Hepatocyte (in vitro differentiated cells): Measurements from ENCODE around the gene LHX6. TPM values are rescaled to one million over a fixed set of nuclear protein-coding genes. Genes with fewer than 3 reads are reported as not detected.

Experiments used
- DNase-seq: peaks from one replicate; pipeline ENCODE4 v3.0.0-alpha.2; 2016; ENCODE audit warnings: low spot score
- H2AFZ ChIP-seq: fragments of 200-600 bp; sonication (generic); 2 replicates; pipeline ENCODE4 v1.6.0; 2016; ENCODE audit warnings: antibody characterized with exemption, mild to moderate bottlenecking
- H3K27ac ChIP-seq: fragments of 200-600 bp; sonication (generic); 2 replicates; pipeline ENCODE4 v1.5.1; 2016; ENCODE audit warnings: mild to moderate bottlenecking
- H3K27me3 ChIP-seq: fragments of 200-600 bp; sonication (generic); 2 replicates; pipeline ENCODE4 v1.6.1; 2016
- H3K36me3 ChIP-seq: fragments of 200-600 bp; sonication (generic); replicated peaks from 2 replicates; pipeline ENCODE4 v1.5.1; 2016; ENCODE audit warnings: low read depth; ENCODE audit not compliant: insufficient read depth
- H3K4me1 ChIP-seq: fragments of 200-600 bp; sonication (generic); 2 replicates; pipeline ENCODE4 v1.5.1; 2016; ENCODE audit warnings: mild to moderate bottlenecking, moderate library complexity; ENCODE audit not compliant: insufficient read depth
- H3K4me2 ChIP-seq: fragments of 200-600 bp; sonication (generic); 2 replicates; pipeline ENCODE4 v1.6.0; 2016
- H3K4me3 ChIP-seq: fragments of 200-600 bp; sonication (generic); 2 replicates; pipeline ENCODE4 v1.5.1; 2016; ENCODE audit warnings: mild to moderate bottlenecking
- H3K79me2 ChIP-seq: fragments of 200-600 bp; sonication (generic); 2 replicates; pipeline ENCODE4 v1.6.0; 2017; ENCODE audit warnings: mild to moderate bottlenecking
- H3K9me2 ChIP-seq: fragments of 200-600 bp; sonication (generic); replicated peaks from 2 replicates; pipeline ENCODE4 v1.6.0; 2017; ENCODE audit warnings: mild to moderate bottlenecking; ENCODE audit not compliant: insufficient read depth
- H3K9me3 ChIP-seq: fragments of 200-600 bp; sonication (generic); 2 replicates; pipeline ENCODE4 v1.5.1; 2016; ENCODE audit warnings: low read depth, mild to moderate bottlenecking
- H4K20me1 ChIP-seq: fragments of 200-600 bp; sonication (generic); 2 replicates; pipeline ENCODE4 v1.6.0; 2016; ENCODE audit warnings: mild to moderate bottlenecking; ENCODE audit not compliant: insufficient read depth, poor library complexity, severe bottlenecking
- EZH2 ChIP-seq: fragments of 200-600 bp; sonication (generic); IDR thresholded peaks from 2 replicates; pipeline ENCODE4 v1.6.1; 2016; ENCODE audit warnings: antibody characterized with exemption, mild to moderate bottlenecking, borderline replicate concordance
- EZH2phosphoT487 ChIP-seq: fragments of 200-600 bp; sonication (generic); IDR thresholded peaks from one replicate; pipeline ENCODE4 v1.6.1; 2018; ENCODE audit warnings: antibody characterized with exemption, mild to moderate bottlenecking, low read depth, moderate library complexity; ENCODE audit not compliant: unreplicated experiment, severe bottlenecking
- WGBS: methylation state at CpG from one replicate; pipeline ENCODE4 v1.1.6; 2016; ENCODE audit warnings: low lambda C conversion rate; ENCODE audit errors: missing lambda C conversion rate; 5-methylcytosine and 5-hydroxymethylcytosine counted together
- polyA plus RNA-seq: library from polyadenylated mRNA; unstranded; fragments of >200 nt; fragmentation: Nextera tagmentation; extraction: Ambion mirVana; gene quantifications from 2 replicates; pipeline ENCODE4 v1.2.1, GENCODE V29; 2016
- total RNA-seq: library from RNA; depleted of rRNA; stranded (reverse); fragments of >200 nt; gene quantifications from 2 replicates; pipeline ENCODE4 v1.2.3, GENCODE V29; 2014
- TF ChIP-seq, protein P1 (sequence below): fragments of 200-600 bp; sonication (generic); IDR thresholded peaks from 2 replicates; pipeline ENCODE4 v1.5.1; 2016; ENCODE audit warnings: antibody characterized with exemption, mild to moderate bottlenecking; ENCODE audit not compliant: poor library complexity

LHX6 gene
- total and polyA plus RNA-seq, 2 experiments from 2014 or later: 0.10 to 0.39 TPM

DNA sequence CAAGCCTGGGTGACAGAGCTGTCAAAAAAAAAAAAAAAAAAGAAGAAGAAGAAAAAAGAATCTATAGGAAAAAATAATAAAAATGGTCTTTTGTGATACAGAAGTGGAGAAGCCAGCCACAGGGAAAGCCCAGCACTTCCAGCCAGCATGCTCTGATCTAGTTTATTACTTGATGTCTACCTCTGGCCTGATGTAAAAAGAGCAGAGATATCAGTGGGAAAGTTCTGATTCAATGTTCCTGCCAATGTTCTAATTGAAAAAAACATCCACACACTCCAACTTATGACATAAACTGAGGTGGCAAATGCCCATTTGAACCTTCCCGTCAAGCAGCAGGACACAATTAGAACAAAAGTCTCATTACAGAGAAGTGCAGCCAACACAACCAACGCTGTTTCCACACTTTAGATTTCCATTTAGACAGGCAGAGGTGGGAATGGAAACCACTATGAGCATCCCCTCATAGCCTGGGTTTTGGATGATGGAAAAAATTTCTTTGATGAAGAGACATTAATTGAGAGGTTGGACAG lies 30.2 kb upstream of the LHX6 start:
- Histone ChIP-seq H3K9me2 (no peaks in the 10 kb centered on the region), H3K4me3 (no peak overlapping the region), H4K20me1 (peaks cover 8% of the 10 kb centered on the region), H3K4me1 (peaks cover 23% of the 10 kb centered on the region), H3K36me3 (no peaks in the 10 kb centered on the region), H3K9me3 (no peaks in the 10 kb centered on the region), H2AFZ (no peak overlapping the region), H3K27me3 (no peaks in the 10 kb centered on the region), H3K79me2 (peaks cover 55% of the 10 kb centered on the region), H3K27ac (no peak overlapping the region), H3K4me2 (no peak overlapping the region)
- DNase-seq: no peak
- TF ChIP-seq EZH2phosphoT487 (no peak), EZH2 (no peak)
- TF ChIP-seq, protein P1, sequence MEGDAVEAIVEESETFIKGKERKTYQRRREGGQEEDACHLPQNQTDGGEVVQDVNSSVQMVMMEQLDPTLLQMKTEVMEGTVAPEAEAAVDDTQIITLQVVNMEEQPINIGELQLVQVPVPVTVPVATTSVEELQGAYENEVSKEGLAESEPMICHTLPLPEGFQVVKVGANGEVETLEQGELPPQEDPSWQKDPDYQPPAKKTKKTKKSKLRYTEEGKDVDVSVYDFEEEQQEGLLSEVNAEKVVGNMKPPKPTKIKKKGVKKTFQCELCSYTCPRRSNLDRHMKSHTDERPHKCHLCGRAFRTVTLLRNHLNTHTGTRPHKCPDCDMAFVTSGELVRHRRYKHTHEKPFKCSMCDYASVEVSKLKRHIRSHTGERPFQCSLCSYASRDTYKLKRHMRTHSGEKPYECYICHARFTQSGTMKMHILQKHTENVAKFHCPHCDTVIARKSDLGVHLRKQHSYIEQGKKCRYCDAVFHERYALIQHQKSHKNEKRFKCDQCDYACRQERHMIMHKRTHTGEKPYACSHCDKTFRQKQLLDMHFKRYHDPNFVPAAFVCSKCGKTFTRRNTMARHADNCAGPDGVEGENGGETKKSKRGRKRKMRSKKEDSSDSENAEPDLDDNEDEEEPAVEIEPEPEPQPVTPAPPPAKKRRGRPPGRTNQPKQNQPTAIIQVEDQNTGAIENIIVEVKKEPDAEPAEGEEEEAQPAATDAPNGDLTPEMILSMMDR: no peak
- WGBS: 100% methylated on average over 2 of the region's 2 CpGs

DNA sequence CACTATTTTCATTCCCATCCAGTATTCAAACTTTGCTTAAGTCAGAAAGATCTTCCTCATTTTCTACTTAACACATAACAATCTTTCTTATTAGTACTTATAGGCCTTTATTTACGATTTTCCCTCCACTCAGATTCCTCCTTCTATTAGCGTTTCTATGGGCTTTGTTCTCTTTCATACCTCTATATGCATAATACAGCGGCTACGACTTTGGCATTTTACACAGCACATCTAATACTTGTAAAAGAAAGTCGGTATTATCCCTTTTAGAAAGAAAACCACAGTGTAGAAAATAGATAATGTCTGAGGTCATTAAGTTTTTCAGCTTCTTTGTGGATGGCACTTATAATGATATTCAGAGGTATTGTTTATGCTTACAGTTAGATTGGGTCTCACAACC lies 27.4 kb upstream of the LHX6 start:
- Histone ChIP-seq H3K79me2 (peaks cover 35% of the 10 kb centered on the region), H2AFZ (no peak overlapping the region), H3K4me2 (no peak overlapping the region), H3K27ac (no peak overlapping the region), H3K4me1 (peaks cover 2% of the 10 kb centered on the region), H3K4me3 (no peak overlapping the region), H3K27me3 (no peaks in the 10 kb centered on the region), H3K9me3 (no peaks in the 10 kb centered on the region), H4K20me1 (peaks cover 12% of the 10 kb centered on the region), H3K36me3 (no peaks in the 10 kb centered on the region), H3K9me2 (no peaks in the 10 kb centered on the region)
- DNase-seq: no peak
- 94% methylated on average over 5 of the region's 5 CpGs for WGBS
- TF ChIP-seq, protein P1: no peak
- TF ChIP-seq EZH2phosphoT487 (no peak), EZH2 (no peak)

DNA sequence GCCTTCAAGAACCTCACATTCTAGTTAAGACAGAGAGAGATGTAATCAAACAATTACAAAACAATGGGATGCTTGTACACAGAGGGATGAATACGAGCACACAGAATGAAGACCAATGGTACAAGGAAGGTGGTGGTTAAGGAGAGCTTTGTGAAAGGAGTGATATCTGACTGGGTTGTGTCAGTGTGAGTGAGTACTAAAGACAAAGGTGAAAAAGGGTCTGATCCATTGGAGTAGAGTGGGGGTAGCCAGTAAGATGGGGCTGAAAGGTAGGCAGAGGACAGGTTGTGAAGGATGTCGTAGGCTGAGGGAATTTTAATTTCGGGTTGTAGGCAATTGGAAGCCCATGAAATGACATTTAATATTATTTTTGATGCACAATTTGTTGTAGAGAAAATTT lies 26.0 kb upstream of the LHX6 start:
- Histone ChIP-seq H3K79me2 (peaks cover 29% of the 10 kb centered on the region), H3K27ac (no peak overlapping the region), H3K4me1 (no peaks in the 10 kb centered on the region), H3K9me3 (no peaks in the 10 kb centered on the region), H2AFZ (no peak overlapping the region), H3K4me2 (no peak overlapping the region), H3K36me3 (no peaks in the 10 kb centered on the region), H4K20me1 (peaks cover 12% of the 10 kb centered on the region), H3K27me3 (no peaks in the 10 kb centered on the region), H3K9me2 (no peaks in the 10 kb centered on the region), H3K4me3 (no peak overlapping the region)
- DNase-seq: no peak
- 91% methylated on average over 3 of the region's 3 CpGs for WGBS
- TF ChIP-seq, protein P1: no peak
- TF ChIP-seq EZH2 (no peak), EZH2phosphoT487 (no peak)
